H1 (cell line): ENCODE data around the gene ADAMTS15. TPM values are rescaled to one million over a fixed set of nuclear protein-coding genes. Genes with fewer than 3 reads are reported as not detected.

Experiments used
- CTCF ChIA-PET: fragments of 300-600 bp; sonication (Branson Sonifier 250); formaldehyde crosslinking; loops from one replicate; lab custom pipeline; 2021; ENCODE audit not compliant: partially characterized antibody; lab: Charles Lee
- POLR2A ChIA-PET: fragments of 300-600 bp; sonication (Branson Sonifier 250); formaldehyde crosslinking; loops from one replicate; lab custom pipeline; 2021; ENCODE audit warnings: inconsistent platforms; ENCODE audit not compliant: partially characterized antibody; lab: Charles Lee
- DNase-seq, 2 experiments: peaks; one replicate each; pipeline versions ENCODE4 v3.0.0 to v3.0.0-alpha.2; 2010 to 2022; ENCODE audit warnings: low spot score in 2 of 2, low read depth in 1 of 2, mixed read lengths in 1 of 2
- FAIRE-seq: peaks from 2 replicates; lab custom pipeline; 2011; peaks lifted over from hg19 to GRCh38; lab: Jason Lieb, UNC
- H2AFZ ChIP-seq: 2 replicates; pipeline ENCODE4 v1.8.1; 2012; ENCODE audit warnings: low read length, inconsistent platforms
- H2AK5ac ChIP-seq: 2 replicates; pipeline ENCODE4 v1.6.1; 2013; ENCODE audit warnings: low read depth, low read length
- H2BK120ac ChIP-seq: replicated peaks from 2 replicates; pipeline ENCODE3; 2013; ENCODE audit warnings: low read depth, low read length, inconsistent platforms
- H2BK12ac ChIP-seq: 2 replicates; pipeline ENCODE4 v1.6.1; 2013; ENCODE audit warnings: low read depth, low read length
- H2BK15ac ChIP-seq: 2 replicates; pipeline ENCODE4 v1.6.1; 2013; ENCODE audit warnings: low read length
- H2BK20ac ChIP-seq: 2 replicates; pipeline ENCODE4 v1.6.1; 2013; ENCODE audit warnings: low read length
- H2BK5ac ChIP-seq: 2 replicates; pipeline ENCODE4 v1.6.1; 2013; ENCODE audit warnings: low read depth, low read length
- H3K14ac ChIP-seq: 2 replicates; pipeline ENCODE4 v1.6.1; 2013; ENCODE audit warnings: inconsistent platforms; ENCODE audit not compliant: insufficient read length
- H3K18ac ChIP-seq: 2 replicates; pipeline ENCODE4 v1.6.1; 2013; ENCODE audit warnings: low read length; ENCODE audit errors: extremely low read depth
- H3K23ac ChIP-seq: 2 replicates; pipeline ENCODE4 v1.6.1; 2013; ENCODE audit warnings: inconsistent platforms; ENCODE audit not compliant: insufficient read length
- H3K23me2 ChIP-seq: 2 replicates; pipeline ENCODE4 v1.6.1; 2013; ENCODE audit warnings: low read depth, low read length
- H3K27ac ChIP-seq: 2 replicates; pipeline ENCODE4 v1.6.1; 2011; ENCODE audit warnings: low read depth, low read length, inconsistent platforms
- H3K27me3 ChIP-seq, 4 experiments: replicated peaks in 1 of 4; 1 replicate in 1 of 4; 2 replicates in 3 of 4; pipeline versions ENCODE4 v1.6.1 to v1.8.1; 2011 to 2013; ENCODE audit warnings: low read length in 3 of 4, mild to moderate bottlenecking in 3 of 4, inconsistent platforms in 2 of 4, mixed read lengths in 2 of 4, moderate library complexity in 1 of 4; ENCODE audit not compliant: control insufficient read depth in 3 of 4, insufficient read depth in 3 of 4; ENCODE audit errors: extremely low read depth in 1 of 4
- H3K36me3 ChIP-seq, 4 experiments: 2 replicates each; pipeline versions ENCODE4 v1.6.1 to v1.8.1; 2011 to 2013; ENCODE audit warnings: mild to moderate bottlenecking in 4 of 4, low read length in 3 of 4, moderate library complexity in 2 of 4, control low read depth in 1 of 4, inconsistent platforms in 1 of 4; ENCODE audit not compliant: insufficient read depth in 4 of 4, control insufficient read depth in 2 of 4
- H3K4ac ChIP-seq: replicated peaks from 2 replicates; pipeline ENCODE3; 2013; ENCODE audit warnings: low read length, low read depth, mixed read lengths, inconsistent platforms; ENCODE audit not compliant: insufficient read length
- H3K4me1 ChIP-seq, 4 experiments: replicated peaks in 1 of 4; 1 replicate in 1 of 4; 2 replicates in 3 of 4; pipeline versions ENCODE4 v1.6.1 to v1.8.1; 2011 to 2013; ENCODE audit warnings: low read length in 3 of 4, inconsistent platforms in 2 of 4, mixed read lengths in 1 of 4; ENCODE audit not compliant: insufficient read depth in 4 of 4, control insufficient read depth in 3 of 4
- H3K4me2 ChIP-seq, 2 experiments: 2 replicates each; pipeline versions ENCODE4 v1.6.1 to v1.8.1; 2011 to 2013; ENCODE audit warnings: low read depth in 2 of 2, low read length in 2 of 2, control low read depth in 1 of 2, inconsistent platforms in 1 of 2, mild to moderate bottlenecking in 1 of 2; ENCODE audit not compliant: insufficient read depth in 1 of 2
- H3K4me3 ChIP-seq, 4 experiments: fragments of 200-600, 300-600 bp in 1 of 4; sonication (generic), shearing (Covaris generic), sonication (Bioruptor Twin) in 1 of 4; 2 replicates each; pipeline versions ENCODE4 v1.5.1 to v1.8.1; 2011 to 2016; ENCODE audit warnings: low read length in 4 of 4, low read depth in 3 of 4, control low read depth in 2 of 4, inconsistent platforms in 2 of 4, mild to moderate bottlenecking in 2 of 4, mixed read lengths in 1 of 4, moderate library complexity in 1 of 4; ENCODE audit not compliant: insufficient read depth in 2 of 4; ENCODE audit errors: extremely low read depth in 1 of 4
- H3K56ac ChIP-seq: replicated peaks from 2 replicates; pipeline ENCODE3; 2013; ENCODE audit warnings: low read depth, mild to moderate bottlenecking, mixed read lengths, low read length, inconsistent platforms; ENCODE audit not compliant: insufficient read length
- H3K79me1 ChIP-seq: 2 replicates; pipeline ENCODE4 v1.6.1; 2013; ENCODE audit warnings: low read depth, low read length, control low read depth
- H3K79me2 ChIP-seq, 2 experiments: 2 replicates each; pipeline versions ENCODE4 v1.6.1 to v1.8.1; 2012 to 2013; ENCODE audit warnings: low read length in 2 of 2, mild to moderate bottlenecking in 2 of 2, inconsistent platforms in 1 of 2; ENCODE audit not compliant: insufficient read depth in 2 of 2, control insufficient read depth in 1 of 2
- H3K9ac ChIP-seq, 4 experiments: replicated peaks in 1 of 4; 1 replicate in 1 of 4; 2 replicates in 3 of 4; pipeline versions ENCODE4 v1.6.1 to v1.8.1; 2011 to 2013; ENCODE audit warnings: low read depth in 3 of 4, low read length in 3 of 4, control low read depth in 2 of 4, mild to moderate bottlenecking in 2 of 4, moderate library complexity in 2 of 4, inconsistent platforms in 1 of 4; ENCODE audit errors: extremely low read depth in 1 of 4
- H3K9me3 ChIP-seq, 2 experiments: 2 replicates each; pipeline versions ENCODE4 v1.6.1 to v1.8.1; 2012 to 2013; ENCODE audit warnings: mild to moderate bottlenecking in 2 of 2, moderate library complexity in 2 of 2, control low read depth in 1 of 2, inconsistent platforms in 1 of 2, low read depth in 1 of 2, low read length in 1 of 2, mixed read lengths in 1 of 2; ENCODE audit not compliant: insufficient read depth in 2 of 2
- H4K20me1 ChIP-seq, 2 experiments: replicated peaks in 1 of 2; 2 replicates each; pipeline versions ENCODE3 to v1.8.1; 2011 to 2013; ENCODE audit warnings: inconsistent platforms in 2 of 2, low read length in 2 of 2, mild to moderate bottlenecking in 1 of 2; ENCODE audit not compliant: insufficient read depth in 2 of 2, control insufficient read depth in 1 of 2
- H4K5ac ChIP-seq: 2 replicates; pipeline ENCODE4 v1.6.1; 2013; ENCODE audit warnings: low read length, low read depth, mixed read lengths, inconsistent platforms; ENCODE audit not compliant: insufficient read length
- H4K8ac ChIP-seq: 2 replicates; pipeline ENCODE4 v1.8.0; 2013; ENCODE audit warnings: mild to moderate bottlenecking, moderate library complexity, low read length, inconsistent platforms; ENCODE audit not compliant: insufficient read depth; ENCODE audit errors: extremely low read depth
- H4K91ac ChIP-seq: replicated peaks from 2 replicates; pipeline ENCODE3; 2013; ENCODE audit warnings: low read length, mixed read lengths, inconsistent platforms; ENCODE audit not compliant: insufficient read length
- BACH1 ChIP-seq: IDR thresholded peaks from 2 replicates; pipeline ENCODE4 v1.6.1; 2012; ENCODE audit warnings: low read length, improper control_type of control experiment
- CBX5 ChIP-seq: fragments of 300-800, 300-1000 bp; sonication (generic); IDR thresholded peaks from 2 replicates; pipeline ENCODE4 v1.7.1; 2016; ENCODE audit warnings: antibody characterized with exemption, low read length, low read depth
- EGR1 ChIP-seq: IDR thresholded peaks from 2 replicates; pipeline ENCODE4 v1.6.1; 2011; ENCODE audit warnings: low read depth, low read length, borderline replicate concordance
- EZH2 ChIP-seq: fragments of 200-600 bp; sonication (generic); IDR thresholded peaks from 2 replicates; pipeline ENCODE4 v1.7.1; 2012; ENCODE audit warnings: low read depth, mild to moderate bottlenecking, moderate library complexity, low read length, inconsistent platforms; ENCODE audit not compliant: severe bottlenecking
- FOSL1 ChIP-seq: IDR thresholded peaks from 2 replicates; pipeline ENCODE4 v1.6.1; 2011; ENCODE audit warnings: mild to moderate bottlenecking, low read depth, low read length, moderate library complexity; ENCODE audit not compliant: insufficient read depth
- PHF8 ChIP-seq: fragments of 200-600 bp; sonication (generic); conservative IDR thresholded peaks from 2 replicates; pipeline ENCODE4 v1.7.1; 2012; ENCODE audit warnings: low read depth, mild to moderate bottlenecking, inconsistent platforms, low read length, moderate library complexity
- POLR2AphosphoS5 ChIP-seq: IDR thresholded peaks from 2 replicates; pipeline ENCODE4 v1.6.1; 2011; ENCODE audit warnings: low read depth, low read length
- RBBP5 ChIP-seq: IDR thresholded peaks from 2 replicates; pipeline ENCODE4 v1.7.1; 2012; ENCODE audit warnings: low read depth, mild to moderate bottlenecking, inconsistent platforms, low read length, moderate library complexity, borderline replicate concordance
- RNF2 ChIP-seq: fragments of 200-900, 300-1000 bp; sonication (generic); IDR thresholded peaks from 2 replicates; pipeline ENCODE4 v1.7.1; 2016; ENCODE audit warnings: borderline replicate concordance, low read depth, mild to moderate bottlenecking, antibody characterized with exemption, low read length; ENCODE audit not compliant: poor library complexity, severe bottlenecking; ENCODE audit errors: missing control alignments
- SIN3A ChIP-seq, 2 experiments: IDR thresholded peaks in 1 of 2; conservative IDR thresholded peaks in 1 of 2; 2 replicates each; pipeline ENCODE4 v1.6.1; 2011 to 2012; ENCODE audit warnings: low read length in 2 of 2, improper control_type of control experiment in 1 of 2, low read depth in 1 of 2, mild to moderate bottlenecking in 1 of 2
- TAF7 ChIP-seq: optimal IDR thresholded peaks from 2 replicates; pipeline ENCODE3; 2011; ENCODE audit warnings: low read depth, mild to moderate bottlenecking, inconsistent platforms, low read length, moderate library complexity, borderline replicate concordance
- WGBS, 2 experiments: shearing (Covaris generic) in 1 of 2; methylation state at CpG; one replicate each; pipeline versions ENCODE4 v1.1.6 to v1.1.7; 2013 to 2015; ENCODE audit warnings: low lambda C conversion rate in 2 of 2, mixed read lengths in 2 of 2, inconsistent platforms in 1 of 2, low coverage in 1 of 2, missing lambda C conversion rate in 1 of 2; ENCODE audit not compliant: insufficient replicate concordance in 2 of 2, insufficient coverage in 1 of 2, insufficient read length in 1 of 2; ENCODE audit errors: extremely low coverage in 1 of 2, missing lambda C conversion rate in 1 of 2; 5-methylcytosine and 5-hydroxymethylcytosine counted together
- polyA plus RNA-seq, 7 experiments: library from polyadenylated mRNA; depleted of rRNA in 3 of 7; stranded (reverse) in 5 of 7; unstranded in 2 of 7; fragments of >200 nt in 5 of 7; fragments of 200-250 nt in 2 of 7; gene quantifications; 1 replicate in 5 of 7; 2 replicates in 1 of 7; 4 replicates in 1 of 7; pipeline versions ENCODE4 v1.2.1 to v1.2.3, GENCODE V29; 2011 to 2013; ENCODE audit warnings: missing spikeins in 2 of 7, mixed read lengths in 2 of 7
- total RNA-seq: library from RNA; stranded (reverse); fragmentation: NEBNext Ultra II Directional; extraction: Animal tissue kit (Norgen Biotek cat#: 25700); gene quantifications from 2 replicates; pipeline ENCODE4 v1.2.1, GENCODE V29; 2021

The ADAMTS15 gene
- total and polyA plus RNA-seq, 2 of the 8 experiments (the other 6 are each of a cell fraction or from before 2014, with no cell fraction given): 1.7 to 4.7 TPM

DNA sequence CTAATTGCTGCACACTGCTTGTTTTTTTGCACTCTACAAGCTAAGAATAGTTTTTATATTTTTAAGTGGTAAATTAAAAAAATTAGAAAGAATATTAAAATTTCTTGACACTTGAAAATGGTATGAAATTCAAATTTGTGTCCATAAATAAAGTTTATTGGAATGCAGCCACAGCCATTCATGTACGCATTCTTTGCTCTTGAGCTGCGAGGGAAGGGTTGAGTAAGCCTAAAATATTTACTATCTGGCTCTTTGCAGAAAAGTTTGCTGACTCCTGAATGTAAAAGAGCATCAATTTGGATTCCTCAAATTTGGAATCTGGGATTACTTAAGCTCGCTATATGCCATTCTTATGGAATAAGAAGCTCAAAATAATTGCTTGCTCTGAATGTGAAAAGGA lies 16.6 kb upstream of the ADAMTS15 start:
- no peak overlapping the region for H3K4me3 ChIP-seq
- DNase-seq: no peak
- H3K4me2 ChIP-seq: no peak overlapping the region
- TF ChIP-seq CBX5: no peak
- TF ChIP-seq TAF7: no peak
- TF ChIP-seq EZH2: no peak
- no peak for TF ChIP-seq POLR2AphosphoS5
- TF ChIP-seq RNF2: no peak
- no peak for TF ChIP-seq SIN3A (conservative IDR thresholded peaks at IDR 0.05 in 1 of 2, IDR thresholded peaks at IDR 0.05 in 1 of 2; ENCODE audit: low read depth in 1 of 2, low read length in 2 of 2)
- no peak for TF ChIP-seq PHF8
- TF ChIP-seq FOSL1: no peak
- TF ChIP-seq RBBP5: no peak
- TF ChIP-seq BACH1: no peak
- TF ChIP-seq EGR1: no peak
- no peak overlapping the region for H2BK15ac ChIP-seq
- no peak overlapping the region for H2BK5ac ChIP-seq
- H4K8ac ChIP-seq: no peak overlapping the region
- no peak overlapping the region for H2AK5ac ChIP-seq
- peaks cover 0 to 12% (median 7%) of the 10 kb centered on the region in 4 experiments; a peak in 6 of 7 replicates for H3K4me1 ChIP-seq
- no peaks in the 10 kb centered on the region for H4K20me1 ChIP-seq
- no peak overlapping the region for H3K23ac ChIP-seq
- no peaks in the 10 kb centered on the region for H3K36me3 ChIP-seq
- H3K18ac ChIP-seq: no peak overlapping the region
- no peak overlapping the region for H3K4ac ChIP-seq
- no peak overlapping the region for H2BK120ac ChIP-seq
- H3K27me3 ChIP-seq: peaks cover 2 to 32% (median 31%) of the 10 kb centered on the region in 4 experiments
- H2AFZ ChIP-seq: no peak overlapping the region
- WGBS, 2 experiments: 84% methylated on average over 3 of the region's 3 CpGs; no CpG with 5 or more reads in 1 of the 2 experiments
- H3K56ac ChIP-seq: no peak overlapping the region
- ChIA-PET POLR2A (interaction anchor here (0.9 to 1.5 kb wide), 2 partner anchors 430 to 436 kb away, joined by 3 to 5 read pairs; no protein-coding TSS in a partner anchor), CTCF (interaction anchor here (0.7 to 21.7 kb wide), 38 partner anchors 10 to 486 kb away, joined by 3 to 521 read pairs (median 4); partner anchors contain the start of gene ADAMTS15)
- no peaks in the 10 kb centered on the region for H3K79me1 ChIP-seq
- no peak overlapping the region for H4K91ac ChIP-seq
- no peak overlapping the region for H3K9ac ChIP-seq
- H3K79me2 ChIP-seq: no peaks in the 10 kb centered on the region
- no peak overlapping the region for H2BK20ac ChIP-seq
- FAIRE-seq: no peak
- H3K9me3 ChIP-seq: no peaks in the 10 kb centered on the region
- peaks cover 12% of the 10 kb centered on the region for H3K23me2 ChIP-seq
- H3K27ac ChIP-seq: no peak overlapping the region
- no peak overlapping the region for H4K5ac ChIP-seq
- H2BK12ac ChIP-seq: no peak overlapping the region
- no peak overlapping the region for H3K14ac ChIP-seq
